SK-N-MC (cell line): Measurements from ENCODE around the gene MAML3.

Source experiments
- EZH2 ChIP-seq: fragments of 200-600 bp; sonication (generic); IDR thresholded peaks from one replicate; pipeline ENCODE4 v1.6.1; 2017; ENCODE audit warnings: antibody characterized with exemption
- POLR2AphosphoS5 ChIP-seq: IDR thresholded peaks from 2 replicates; pipeline ENCODE4 v1.6.1; 2012; ENCODE audit warnings: mild to moderate bottlenecking, low read depth, low read length, borderline replicate concordance

GRCh38 chr4:139779691-139780090 lies 374.3 kb downstream of the MAML3 start:
- TF ChIP-seq EZH2 (no peak), POLR2AphosphoS5 (no peak)
